ENCODE results near the gene PCYT1A. TPM values are rescaled to one million over a fixed set of nuclear protein-coding genes. Genes with fewer than 3 reads are reported as not detected.

The PCYT1A gene
- total and polyA plus RNA-seq, 10 of the 15 experiments (the other 5 are each of a cell fraction or from before 2014, with no cell fraction given), result 10.8 to 64.3 (median 48.6) TPM

DNA sequence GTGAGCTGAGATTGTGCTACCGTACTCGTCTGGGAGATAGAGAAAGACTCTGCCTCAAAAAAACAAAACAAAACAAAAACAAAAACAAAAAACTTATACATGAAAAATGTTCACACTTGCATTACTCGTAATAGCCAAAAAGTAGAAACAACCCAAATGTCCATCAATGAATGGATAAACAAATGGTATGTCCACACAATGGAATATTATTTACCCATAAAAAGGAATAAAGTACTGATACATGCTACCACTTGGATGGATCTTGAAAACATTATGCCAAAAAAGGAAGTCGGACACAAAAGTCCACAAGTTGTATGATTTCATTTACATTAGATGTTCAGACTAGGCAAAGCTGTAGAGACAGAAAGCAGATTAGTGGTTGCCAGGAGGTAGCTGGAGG lies 26.7 kb downstream of the PCYT1A start:
- no peaks in the 10 kb centered on the region for H4K20me1 ChIP-seq (ENCODE audit: control insufficient read depth, insufficient read depth)
- no peaks in the 10 kb centered on the region for H3K4me1 ChIP-seq (ENCODE audit: control insufficient read depth, insufficient read depth, low read length)
- H3K4me2 ChIP-seq (ENCODE audit: control insufficient read depth, insufficient read depth), result no peak overlapping the region
- H3K4me3 ChIP-seq, result no peak overlapping the region
- ATAC-seq (no peak), FAIRE-seq (no peak), DNase-seq (ENCODE audit: low read depth, low spot score) (no peak)
- H3K27me3 ChIP-seq (replicated peaks in 1 of 2; ENCODE audit: control insufficient read depth in 2 of 2, insufficient read depth in 2 of 2, low read length in 1 of 2), result no peaks in the 10 kb centered on the region
- TF ChIP-seq, protein P1, sequence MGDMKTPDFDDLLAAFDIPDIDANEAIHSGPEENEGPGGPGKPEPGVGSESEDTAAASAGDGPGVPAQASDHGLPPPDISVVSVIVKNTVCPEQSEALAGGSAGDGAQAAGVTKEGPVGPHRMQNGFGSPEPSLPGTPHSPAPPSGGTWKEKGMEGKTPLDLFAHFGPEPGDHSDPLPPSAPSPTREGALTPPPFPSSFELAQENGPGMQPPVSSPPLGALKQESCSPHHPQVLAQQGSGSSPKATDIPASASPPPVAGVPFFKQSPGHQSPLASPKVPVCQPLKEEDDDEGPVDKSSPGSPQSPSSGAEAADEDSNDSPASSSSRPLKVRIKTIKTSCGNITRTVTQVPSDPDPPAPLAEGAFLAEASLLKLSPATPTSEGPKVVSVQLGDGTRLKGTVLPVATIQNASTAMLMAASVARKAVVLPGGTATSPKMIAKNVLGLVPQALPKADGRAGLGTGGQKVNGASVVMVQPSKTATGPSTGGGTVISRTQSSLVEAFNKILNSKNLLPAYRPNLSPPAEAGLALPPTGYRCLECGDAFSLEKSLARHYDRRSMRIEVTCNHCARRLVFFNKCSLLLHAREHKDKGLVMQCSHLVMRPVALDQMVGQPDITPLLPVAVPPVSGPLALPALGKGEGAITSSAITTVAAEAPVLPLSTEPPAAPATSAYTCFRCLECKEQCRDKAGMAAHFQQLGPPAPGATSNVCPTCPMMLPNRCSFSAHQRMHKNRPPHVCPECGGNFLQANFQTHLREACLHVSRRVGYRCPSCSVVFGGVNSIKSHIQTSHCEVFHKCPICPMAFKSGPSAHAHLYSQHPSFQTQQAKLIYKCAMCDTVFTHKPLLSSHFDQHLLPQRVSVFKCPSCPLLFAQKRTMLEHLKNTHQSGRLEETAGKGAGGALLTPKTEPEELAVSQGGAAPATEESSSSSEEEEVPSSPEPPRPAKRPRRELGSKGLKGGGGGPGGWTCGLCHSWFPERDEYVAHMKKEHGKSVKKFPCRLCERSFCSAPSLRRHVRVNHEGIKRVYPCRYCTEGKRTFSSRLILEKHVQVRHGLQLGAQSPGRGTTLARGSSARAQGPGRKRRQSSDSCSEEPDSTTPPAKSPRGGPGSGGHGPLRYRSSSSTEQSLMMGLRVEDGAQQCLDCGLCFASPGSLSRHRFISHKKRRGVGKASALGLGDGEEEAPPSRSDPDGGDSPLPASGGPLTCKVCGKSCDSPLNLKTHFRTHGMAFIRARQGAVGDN (IDR thresholded peaks at IDR 0.05), result no peak
- TF ChIP-seq ZNF24 (IDR thresholded peaks at IDR 0.05), result no peak
- in situ Hi-C loops (cut with MboI) (no loop called here), intact Hi-C loops (cut with micrococcal nuclease; ENCODE audit: unreplicated experiment) (no loop called here)
- H2AFZ ChIP-seq (ENCODE audit: control insufficient read depth, low read depth, low read length), result no peak overlapping the region
- ChIA-PET POLR2A (interaction anchor here (0.7 kb wide), 1 partner anchor 58 kb away, joined by 3 read pairs; no protein-coding TSS in a partner anchor), CTCF (interaction anchor here (0.5 to 0.7 kb wide), 2 partner anchors 80 to 262 kb away, joined by 3 read pairs; no protein-coding TSS in a partner anchor), SMC1A (ENCODE audit: uncharacterized antibody, unreplicated experiment) (no interaction called here), RAD21 (ENCODE audit: unreplicated experiment) (no interaction called here)
- no peak overlapping the region for H3K9ac ChIP-seq (ENCODE audit: control insufficient read depth, insufficient read depth, low read length)
- no peaks in the 10 kb centered on the region; the same call in 1 of the 2 replicates for H3K79me2 ChIP-seq (ENCODE audit: control insufficient read depth, insufficient read depth, low read length)
- no TSS peak for BruUV-seq (replicated peaks)
- 99% methylated on average over 4 of the region's 4 CpGs for WGBS (ENCODE audit: insufficient coverage, insufficient replicate concordance, low lambda C conversion rate, missing lambda C conversion rate)
- no peaks in the 10 kb centered on the region for H3K9me3 ChIP-seq (replicated peaks; ENCODE audit: control insufficient read depth, insufficient read depth, low read length)
- H3K27ac ChIP-seq (ENCODE audit: control insufficient read depth, insufficient read depth), result no peak overlapping the region
- H3K36me3 ChIP-seq (ENCODE audit: control insufficient read depth in 2 of 2, insufficient read depth in 2 of 2, low read length in 1 of 2), result peaks cover 0 to 15% of the 10 kb centered on the region in 2 experiments; a peak in 2 of 4 replicates

All from GM12878 (cell line).